MCF 10A (cell line): ENCODE results near the gene GPC5. TPM values are rescaled to one million over a fixed set of nuclear protein-coding genes. Genes with fewer than 3 reads are reported as not detected.

Source experiments
- BruUV-seq: library from RNA; stranded (reverse); fragments of 400-500 nt; replicated peaks from 2 replicates; lab custom pipeline; 2021; lab: Mats Ljungman, UMichigan
- CTCF ChIA-PET: fragments of 300-600 bp; sonication (Branson Sonifier 250); formaldehyde crosslinking; extraction: SDS; loops from one replicate; lab custom pipeline; 2021; ENCODE audit warnings: antibody characterized with exemption, inconsistent platforms; lab: Yijun Ruan, JAX
- POLR2A ChIA-PET: fragments of 300-600, 350-650 bp; sonication (Branson Sonifier 250); formaldehyde crosslinking; extraction: SDS; loops from one replicate; lab custom pipeline; 2020; ENCODE audit warnings: antibody characterized with exemption, inconsistent platforms; lab: Yijun Ruan, JAX
- DNase-seq: peaks from one replicate; pipeline ENCODE4 v3.0.0-alpha.2; 2018; ENCODE audit not compliant: unreplicated experiment
- H3K27ac Mint-ChIP-seq: one replicate; pipeline ENCODE4 v1.8.0; 2022; ENCODE audit warnings: mild to moderate bottlenecking, low read depth, mixed read lengths; ENCODE audit not compliant: unreplicated experiment
- H3K27me3 Mint-ChIP-seq: one replicate; pipeline ENCODE4 v1.8.0; 2022; ENCODE audit warnings: mixed read lengths; ENCODE audit not compliant: insufficient read depth, unreplicated experiment
- H3K36me3 Mint-ChIP-seq: one replicate; pipeline ENCODE4 v1.8.0; 2022; ENCODE audit warnings: mild to moderate bottlenecking, moderate library complexity, mixed read lengths; ENCODE audit not compliant: insufficient read depth, unreplicated experiment
- H3K4me1 Mint-ChIP-seq: one replicate; pipeline ENCODE4 v1.8.0; 2022; ENCODE audit warnings: mixed read lengths; ENCODE audit not compliant: insufficient read depth, unreplicated experiment
- H3K4me3 Mint-ChIP-seq: one replicate; pipeline ENCODE4 v1.8.0; 2022; ENCODE audit warnings: mild to moderate bottlenecking, moderate library complexity, mixed read lengths; ENCODE audit not compliant: unreplicated experiment
- H3K9me3 Mint-ChIP-seq: one replicate; pipeline ENCODE4 v1.8.0; 2022; ENCODE audit warnings: mixed read lengths; ENCODE audit not compliant: unreplicated experiment
- CTCF ChIP-seq: fragments of 200-600 bp; IDR thresholded peaks from one replicate; pipeline ENCODE4 v1.8.0; 2022; ENCODE audit warnings: antibody characterized with exemption, mild to moderate bottlenecking; ENCODE audit not compliant: unreplicated experiment
- intact Hi-C: fragments of 100-400 bp; cut with micrococcal nuclease; formaldehyde crosslinking; loops from 2 replicates; pipeline ENCODE4 v1.14.1; 2022
- total RNA-seq: library from RNA; stranded (reverse); gene quantifications from 2 replicates; pipeline ENCODE4 v1.2.3, GENCODE V29; 2022

GPC5 gene
- total RNA-seq, 1 experiment from 2014 or later = not detected

DNA sequence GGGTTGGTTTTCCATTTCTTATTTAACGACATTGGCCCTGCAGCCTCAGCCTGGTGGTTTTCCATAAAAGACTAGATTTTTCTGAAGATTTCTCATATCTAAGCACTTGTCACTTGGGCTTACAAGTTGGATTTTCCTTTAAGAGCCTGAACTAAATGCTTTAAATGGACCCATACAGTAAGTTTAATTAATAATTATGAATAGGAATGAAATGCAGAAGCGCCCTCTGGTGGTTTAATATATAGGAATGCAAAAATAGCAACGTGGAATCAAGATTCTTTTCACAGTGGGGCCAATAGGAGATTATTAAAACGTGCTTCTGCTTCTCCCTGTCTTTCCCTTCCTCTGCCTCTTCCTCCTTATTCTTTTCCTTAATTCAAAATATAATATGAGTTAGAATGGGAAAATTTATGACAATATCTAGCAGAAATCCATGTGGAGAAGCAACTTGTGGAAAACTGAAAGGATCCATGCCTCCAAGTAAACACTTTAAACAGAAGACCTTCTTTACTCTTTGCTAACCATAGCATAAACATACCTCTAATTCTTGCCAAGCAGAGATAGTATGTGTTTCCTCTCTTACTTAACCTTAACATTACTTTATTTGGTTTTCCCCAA is 324.0 kb downstream of the GPC5 start:
- BruUV-seq = no TSS peak
- ChIA-PET CTCF (interaction anchor here (0.6 to 8.5 kb wide), 37 partner anchors 9 to 1152 kb away, joined by 3 to 102 read pairs (median 4); no protein-coding TSS in a partner anchor), POLR2A (no interaction called here)
- Mint-ChIP-seq H3K4me3 (no peak overlapping the region), H3K9me3 (no peaks in the 10 kb centered on the region), H3K27me3 (peaks cover 31% of the 10 kb centered on the region), H3K27ac (no peak overlapping the region), H3K4me1 (no peaks in the 10 kb centered on the region), H3K36me3 (no peaks in the 10 kb centered on the region)
- peak; percentile 35 for TF ChIP-seq CTCF
- DNase-seq = peak; percentile 56
- intact Hi-C loops = loop anchor here (1.0 to 10.0 kb wide), 5 partner anchors 130 to 588 kb away; no protein-coding TSS in a partner anchor

DNA sequence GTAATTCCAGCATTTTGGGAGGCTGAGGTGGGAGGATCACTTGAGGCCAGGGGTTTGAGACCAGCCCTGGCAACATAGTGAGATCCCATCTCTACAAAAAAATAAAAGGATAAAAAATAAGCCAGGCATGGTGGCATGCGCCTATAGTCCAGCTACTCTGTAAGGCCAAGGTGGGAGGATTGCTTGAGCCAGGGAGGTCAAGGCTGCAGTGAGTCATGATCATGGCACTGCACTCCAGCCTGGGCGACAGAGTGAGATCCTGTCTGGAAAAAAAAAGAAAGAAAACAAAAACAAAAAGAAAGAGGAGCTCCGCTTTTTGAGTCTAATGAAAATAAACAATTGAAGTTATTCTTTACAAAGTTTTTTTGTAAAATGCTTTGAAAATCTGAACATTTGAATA is 326.2 kb downstream of the GPC5 start:
- intact Hi-C loops = loop anchor here (5.0 to 10.0 kb wide), 2 partner anchors 132 to 590 kb away; no protein-coding TSS in a partner anchor
- no peak for TF ChIP-seq CTCF
- no peak overlapping the region for H3K4me3 Mint-ChIP-seq
- no peak for DNase-seq
- no peaks in the 10 kb centered on the region for H3K9me3 Mint-ChIP-seq
- no peaks in the 10 kb centered on the region for H3K4me1 Mint-ChIP-seq
- no TSS peak for BruUV-seq
- CTCF ChIA-PET = interaction anchor here (1.0 to 8.5 kb wide), 4 partner anchors 37 to 423 kb away, joined by 3 to 102 read pairs (median 4); no protein-coding TSS in a partner anchor
- H3K36me3 Mint-ChIP-seq = no peaks in the 10 kb centered on the region
- POLR2A ChIA-PET = interaction anchor here (0.6 kb wide), 1 partner anchor 987 kb away, joined by 3 read pairs; no protein-coding TSS in a partner anchor
- H3K27me3 Mint-ChIP-seq = peaks cover 35% of the 10 kb centered on the region
- no peak overlapping the region for H3K27ac Mint-ChIP-seq

DNA sequence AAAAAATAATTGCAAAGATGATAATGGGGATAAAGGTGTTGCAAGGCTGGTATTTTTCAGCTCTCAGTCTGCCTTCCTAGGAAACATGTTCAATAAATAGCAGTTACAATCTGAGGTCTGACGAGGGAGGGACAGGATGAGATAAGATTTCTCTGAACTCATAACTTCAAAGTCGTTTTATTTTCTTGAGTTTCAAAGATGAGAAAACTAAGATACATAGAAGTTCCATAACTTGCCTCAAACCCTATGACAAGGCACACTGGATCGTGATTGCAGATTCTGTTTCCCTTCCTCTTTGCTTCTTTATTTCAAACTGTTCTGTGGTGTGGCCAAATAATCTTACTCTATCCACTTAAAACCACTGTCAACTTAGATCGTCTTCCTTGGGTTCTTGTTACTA is 327.2 kb downstream of the GPC5 start:
- TF ChIP-seq CTCF = no peak
- intact Hi-C loops = loop anchor here (10.0 kb wide), 1 partner anchor 591 kb away; no protein-coding TSS in a partner anchor
- CTCF ChIA-PET = interaction anchor here (0.6 to 1.0 kb wide), 2 partner anchors 148 to 350 kb away, joined by 3 to 4 read pairs; no protein-coding TSS in a partner anchor
- Mint-ChIP-seq H3K9me3 (no peaks in the 10 kb centered on the region), H3K4me1 (no peaks in the 10 kb centered on the region), H3K4me3 (no peak overlapping the region), H3K27me3 (peaks cover 24% of the 10 kb centered on the region), H3K27ac (no peak overlapping the region), H3K36me3 (no peaks in the 10 kb centered on the region)
- POLR2A ChIA-PET = no interaction called here
- BruUV-seq = no TSS peak
- no peak for DNase-seq

- H3K27me3 Mint-ChIP-seq = peaks cover 20% of the 10 kb centered on the region
- POLR2A ChIA-PET = no interaction called here
- no peak for TF ChIP-seq CTCF
- H3K36me3 Mint-ChIP-seq = no peaks in the 10 kb centered on the region
- no peak for DNase-seq
- no TSS peak for BruUV-seq
- H3K4me1 Mint-ChIP-seq = no peaks in the 10 kb centered on the region
- CTCF ChIA-PET = interaction anchor here (0.6 to 0.8 kb wide), 2 partner anchors 45 to 413 kb away, joined by 3 to 5 read pairs; no protein-coding TSS in a partner anchor
- intact Hi-C loops = loop anchor here (10.0 kb wide), 1 partner anchor 592 kb away; no protein-coding TSS in a partner anchor
- H3K9me3 Mint-ChIP-seq = no peaks in the 10 kb centered on the region
- no peak overlapping the region for H3K4me3 Mint-ChIP-seq
- no peak overlapping the region for H3K27ac Mint-ChIP-seq
Measured at GRCh38 chr13:91726671-91727070, 328.2 kb downstream of the GPC5 start.
